Calu3 (cell line): Measurements from ENCODE around the gene GRIA2. TPM values are rescaled to one million over a fixed set of nuclear protein-coding genes. Genes with fewer than 3 reads are reported as not detected.

Experiments used
- BruUV-seq: library from RNA; stranded (reverse); fragments of 400-500 nt; replicated peaks from 2 replicates; lab custom pipeline; 2021; lab: Mats Ljungman, UMichigan
- CTCF ChIA-PET: fragments of 300-600 bp; sonication (Branson Sonifier 250); formaldehyde crosslinking; loops from one replicate; lab custom pipeline; 2022; ENCODE audit warnings: antibody characterized with exemption; lab: Charles Lee
- DNase-seq: peaks from one replicate; pipeline ENCODE4 v3.0.0; 2022
- H3K27ac Mint-ChIP-seq: one replicate; pipeline ENCODE4 v1.8.0; 2022; ENCODE audit warnings: mixed read lengths; ENCODE audit not compliant: unreplicated experiment
- H3K27me3 Mint-ChIP-seq: one replicate; pipeline ENCODE4 v1.8.0; 2022; ENCODE audit warnings: mixed read lengths; ENCODE audit not compliant: unreplicated experiment
- H3K36me3 Mint-ChIP-seq: one replicate; pipeline ENCODE4 v1.8.0; 2022; ENCODE audit warnings: mild to moderate bottlenecking, moderate library complexity, mixed read lengths; ENCODE audit not compliant: insufficient read depth, unreplicated experiment
- H3K4me1 Mint-ChIP-seq: one replicate; pipeline ENCODE4 v1.8.0; 2022; ENCODE audit warnings: mild to moderate bottlenecking, low read depth, mixed read lengths; ENCODE audit not compliant: unreplicated experiment
- H3K4me3 Mint-ChIP-seq: one replicate; pipeline ENCODE4 v1.8.0; 2022; ENCODE audit warnings: mild to moderate bottlenecking, low read depth, moderate library complexity, mixed read lengths; ENCODE audit not compliant: unreplicated experiment
- H3K9me3 Mint-ChIP-seq: one replicate; pipeline ENCODE4 v1.8.0; 2022; ENCODE audit warnings: low read depth, mixed read lengths; ENCODE audit not compliant: unreplicated experiment
- intact Hi-C: fragments of 100-400 bp; cut with micrococcal nuclease; formaldehyde crosslinking; loops from one replicate; pipeline ENCODE4 v1.10.0; 2022; ENCODE audit not compliant: unreplicated experiment
- total RNA-seq: library from RNA; stranded (reverse); gene quantifications from 2 replicates; pipeline ENCODE4 v1.2.3, GENCODE V29; 2022
- TF ChIP-seq, protein P1 (sequence below): fragments of 200-600 bp; IDR thresholded peaks from one replicate; pipeline ENCODE4 v1.8.0; 2022; ENCODE audit warnings: antibody characterized with exemption; ENCODE audit not compliant: unreplicated experiment

GRIA2 gene
- total RNA-seq, 1 experiment from 2014 or later = not detected

DNA sequence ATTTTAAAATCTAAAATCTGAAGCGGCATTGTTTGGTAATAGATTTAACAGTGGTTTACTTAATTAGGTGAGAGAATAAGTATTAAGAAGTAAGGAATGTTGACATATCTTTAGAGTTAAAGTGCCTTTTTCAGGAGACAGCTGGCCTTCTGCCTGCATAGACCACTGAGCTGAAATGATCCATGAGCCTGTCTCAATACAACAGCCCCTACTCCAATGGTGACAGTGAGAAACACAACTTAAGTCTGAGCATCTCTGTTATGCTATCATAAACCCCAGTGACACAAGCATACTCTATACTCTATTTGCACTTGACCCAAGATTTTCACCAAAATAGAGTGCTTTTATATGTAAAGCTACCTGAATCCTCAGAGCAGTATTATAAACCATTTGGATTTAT is 137.9 kb downstream of the GRIA2 start:
- H3K9me3 Mint-ChIP-seq = no peaks in the 10 kb centered on the region
- no peaks in the 10 kb centered on the region for H3K36me3 Mint-ChIP-seq
- no peaks in the 10 kb centered on the region for H3K4me1 Mint-ChIP-seq
- intact Hi-C loops = no loop called here
- no peak for DNase-seq
- H3K27ac Mint-ChIP-seq = no peak overlapping the region
- no peak overlapping the region for H3K4me3 Mint-ChIP-seq
- BruUV-seq = no TSS peak
- H3K27me3 Mint-ChIP-seq = no peaks in the 10 kb centered on the region
- CTCF ChIA-PET = interaction anchor here (0.6 kb wide), 1 partner anchor 254 kb away, joined by 10 read pairs; no protein-coding TSS in a partner anchor
- TF ChIP-seq, protein P1, sequence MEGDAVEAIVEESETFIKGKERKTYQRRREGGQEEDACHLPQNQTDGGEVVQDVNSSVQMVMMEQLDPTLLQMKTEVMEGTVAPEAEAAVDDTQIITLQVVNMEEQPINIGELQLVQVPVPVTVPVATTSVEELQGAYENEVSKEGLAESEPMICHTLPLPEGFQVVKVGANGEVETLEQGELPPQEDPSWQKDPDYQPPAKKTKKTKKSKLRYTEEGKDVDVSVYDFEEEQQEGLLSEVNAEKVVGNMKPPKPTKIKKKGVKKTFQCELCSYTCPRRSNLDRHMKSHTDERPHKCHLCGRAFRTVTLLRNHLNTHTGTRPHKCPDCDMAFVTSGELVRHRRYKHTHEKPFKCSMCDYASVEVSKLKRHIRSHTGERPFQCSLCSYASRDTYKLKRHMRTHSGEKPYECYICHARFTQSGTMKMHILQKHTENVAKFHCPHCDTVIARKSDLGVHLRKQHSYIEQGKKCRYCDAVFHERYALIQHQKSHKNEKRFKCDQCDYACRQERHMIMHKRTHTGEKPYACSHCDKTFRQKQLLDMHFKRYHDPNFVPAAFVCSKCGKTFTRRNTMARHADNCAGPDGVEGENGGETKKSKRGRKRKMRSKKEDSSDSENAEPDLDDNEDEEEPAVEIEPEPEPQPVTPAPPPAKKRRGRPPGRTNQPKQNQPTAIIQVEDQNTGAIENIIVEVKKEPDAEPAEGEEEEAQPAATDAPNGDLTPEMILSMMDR = no peak

DNA sequence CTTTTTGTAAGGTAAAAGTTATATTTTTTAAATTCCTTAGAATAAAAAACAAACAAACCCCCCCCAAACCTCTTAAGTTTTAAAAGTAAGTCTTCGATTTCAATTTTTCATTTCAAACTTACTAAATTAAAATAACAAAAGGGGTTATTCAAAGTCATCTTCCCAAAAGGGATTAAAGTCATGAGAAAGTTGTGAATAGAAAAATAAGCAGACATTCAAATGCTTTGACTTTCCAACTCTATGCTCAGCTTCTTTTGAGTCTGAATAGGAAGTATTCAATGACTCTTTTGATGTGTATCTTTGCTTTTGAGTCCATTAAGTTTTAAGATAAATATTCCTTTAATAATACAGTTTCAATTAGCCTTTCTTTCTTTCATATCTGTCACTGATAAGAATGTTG is 138.3 kb downstream of the GRIA2 start:
- Mint-ChIP-seq H3K4me3 (no peak overlapping the region), H3K27me3 (no peaks in the 10 kb centered on the region), H3K27ac (no peak overlapping the region), H3K36me3 (no peaks in the 10 kb centered on the region), H3K4me1 (no peaks in the 10 kb centered on the region), H3K9me3 (no peaks in the 10 kb centered on the region)
- TF ChIP-seq, protein P1 = no peak
- BruUV-seq = no TSS peak
- CTCF ChIA-PET = no interaction called here
- intact Hi-C loops = no loop called here
- no peak for DNase-seq

DNA sequence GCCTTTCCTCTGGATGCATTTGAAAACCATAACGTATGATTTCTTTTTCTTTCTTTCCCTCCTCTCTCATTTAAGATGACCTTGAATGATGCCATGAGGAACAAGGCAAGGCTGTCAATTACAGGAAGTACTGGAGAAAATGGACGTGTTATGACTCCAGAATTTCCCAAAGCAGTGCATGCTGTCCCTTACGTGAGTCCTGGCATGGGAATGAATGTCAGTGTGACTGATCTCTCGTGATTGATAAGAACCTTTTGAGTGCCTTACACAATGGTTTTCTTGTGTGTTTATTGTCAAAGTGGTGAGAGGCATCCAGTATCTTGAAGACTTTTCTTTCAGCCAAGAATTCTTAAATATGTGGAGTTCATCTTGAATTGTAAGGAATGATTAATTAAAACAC is 142.8 kb downstream of the GRIA2 start:
- no TSS peak for BruUV-seq
- Mint-ChIP-seq H3K27me3 (no peaks in the 10 kb centered on the region), H3K9me3 (no peaks in the 10 kb centered on the region), H3K36me3 (no peaks in the 10 kb centered on the region), H3K4me3 (no peak overlapping the region), H3K27ac (no peak overlapping the region), H3K4me1 (no peaks in the 10 kb centered on the region)
- intact Hi-C loops = no loop called here
- CTCF ChIA-PET = no interaction called here
- TF ChIP-seq, protein P1 = no peak
- no peak for DNase-seq

DNA sequence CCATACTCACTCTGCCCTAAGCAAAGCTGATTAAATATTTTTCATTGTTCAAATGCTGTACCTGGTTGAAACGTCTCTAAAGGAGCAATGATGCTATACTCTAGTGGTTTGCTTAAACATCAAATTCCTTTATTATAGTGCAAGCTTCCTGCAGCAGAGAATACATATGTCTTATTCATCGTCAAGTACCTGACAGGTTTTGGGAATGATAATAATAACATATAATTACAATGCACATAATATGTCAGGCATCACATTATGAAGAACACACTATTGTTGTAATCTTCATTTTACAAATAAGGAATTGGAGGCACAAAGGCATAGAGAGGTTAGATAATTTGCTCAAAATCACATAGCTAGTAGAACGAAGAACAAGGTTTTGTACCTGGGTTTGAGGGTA is 151.6 kb downstream of the GRIA2 start:
- Mint-ChIP-seq H3K27ac (no peak overlapping the region), H3K36me3 (no peaks in the 10 kb centered on the region), H3K4me1 (no peaks in the 10 kb centered on the region), H3K27me3 (no peaks in the 10 kb centered on the region), H3K9me3 (no peaks in the 10 kb centered on the region), H3K4me3 (no peak overlapping the region)
- CTCF ChIA-PET = no interaction called here
- DNase-seq = no peak
- no TSS peak for BruUV-seq
- TF ChIP-seq, protein P1 = no peak
- intact Hi-C loops = no loop called here
